ENCODE measurements around the gene HEATR3.

Gene HEATR3

DNA sequence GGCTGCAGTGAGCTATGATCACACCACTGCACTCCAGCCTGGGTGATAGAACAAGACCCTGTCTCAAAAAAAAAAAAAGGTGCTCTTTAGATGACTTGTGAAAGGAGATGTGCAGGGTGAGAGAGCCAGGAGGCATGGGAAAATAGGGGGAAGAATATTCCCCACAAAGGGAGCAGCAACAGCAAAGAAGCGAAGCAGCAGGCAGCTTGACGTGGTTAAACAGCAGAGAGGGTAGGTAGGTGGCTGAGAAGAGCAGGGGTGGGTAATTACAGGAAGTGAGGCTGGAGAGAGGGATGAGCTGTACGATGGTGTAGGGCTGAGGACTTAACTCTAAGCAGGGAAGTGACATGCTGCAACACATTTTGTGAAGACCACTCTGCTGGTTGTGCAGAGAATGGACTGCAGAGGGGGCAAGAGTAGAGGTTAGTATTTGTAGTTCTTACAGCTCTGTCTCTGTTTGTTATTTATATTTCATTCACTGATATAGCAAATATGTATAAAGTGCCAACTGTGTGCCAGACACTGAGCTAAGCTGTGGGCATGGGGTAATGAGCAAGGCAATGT, 1.6 kb downstream of the HEATR3 start:
- no peak for TF ChIP-seq EZH2phosphoT487 (IDR thresholded peaks at IDR 0.05; ENCODE audit: borderline replicate concordance)
- TF ChIP-seq, protein P1, sequence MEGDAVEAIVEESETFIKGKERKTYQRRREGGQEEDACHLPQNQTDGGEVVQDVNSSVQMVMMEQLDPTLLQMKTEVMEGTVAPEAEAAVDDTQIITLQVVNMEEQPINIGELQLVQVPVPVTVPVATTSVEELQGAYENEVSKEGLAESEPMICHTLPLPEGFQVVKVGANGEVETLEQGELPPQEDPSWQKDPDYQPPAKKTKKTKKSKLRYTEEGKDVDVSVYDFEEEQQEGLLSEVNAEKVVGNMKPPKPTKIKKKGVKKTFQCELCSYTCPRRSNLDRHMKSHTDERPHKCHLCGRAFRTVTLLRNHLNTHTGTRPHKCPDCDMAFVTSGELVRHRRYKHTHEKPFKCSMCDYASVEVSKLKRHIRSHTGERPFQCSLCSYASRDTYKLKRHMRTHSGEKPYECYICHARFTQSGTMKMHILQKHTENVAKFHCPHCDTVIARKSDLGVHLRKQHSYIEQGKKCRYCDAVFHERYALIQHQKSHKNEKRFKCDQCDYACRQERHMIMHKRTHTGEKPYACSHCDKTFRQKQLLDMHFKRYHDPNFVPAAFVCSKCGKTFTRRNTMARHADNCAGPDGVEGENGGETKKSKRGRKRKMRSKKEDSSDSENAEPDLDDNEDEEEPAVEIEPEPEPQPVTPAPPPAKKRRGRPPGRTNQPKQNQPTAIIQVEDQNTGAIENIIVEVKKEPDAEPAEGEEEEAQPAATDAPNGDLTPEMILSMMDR (conservative IDR thresholded peaks at IDR 0.05; ENCODE audit: low read length): peak; percentile 71
- Histone ChIP-seq H3K9ac (ENCODE audit: low read depth, low read length, poor library complexity, severe bottlenecking) (peak overlapping the region; percentile 82), H4K20me1 (ENCODE audit: insufficient read depth, low read length, poor library complexity, severe bottlenecking) (peaks cover 37% of the 10 kb centered on the region), H3K9me2 (replicated peaks; ENCODE audit: low read depth, low read length) (no peaks in the 10 kb centered on the region), H3K4me1 (ENCODE audit: insufficient read depth, low read length, poor library complexity, severe bottlenecking) (peaks cover 58% of the 10 kb centered on the region), H3F3A (ENCODE audit: low read depth) (peaks cover 4% of the 10 kb centered on the region; the same call in 1 of the 2 replicates), H3K79me2 (ENCODE audit: insufficient read depth, low read length) (peaks cover 38% of the 10 kb centered on the region), H3K4me3 (ENCODE audit: low read length, poor library complexity, severe bottlenecking) (peak overlapping the region; percentile 93), H2AFZ (ENCODE audit: low read length) (no peak overlapping the region), H3K4me2 (ENCODE audit: low read depth, low read length, poor library complexity, severe bottlenecking) (peak overlapping the region; percentile 96), H3K27me3 (ENCODE audit: insufficient read depth, low read length, poor library complexity, severe bottlenecking) (no peaks in the 10 kb centered on the region), H3K9me3 (ENCODE audit: insufficient read depth, low read depth, low read length) (no peaks in the 10 kb centered on the region), H3K36me3 (ENCODE audit: insufficient read depth, low read length) (no peaks in the 10 kb centered on the region; the same call in 1 of the 2 replicates)

DNA sequence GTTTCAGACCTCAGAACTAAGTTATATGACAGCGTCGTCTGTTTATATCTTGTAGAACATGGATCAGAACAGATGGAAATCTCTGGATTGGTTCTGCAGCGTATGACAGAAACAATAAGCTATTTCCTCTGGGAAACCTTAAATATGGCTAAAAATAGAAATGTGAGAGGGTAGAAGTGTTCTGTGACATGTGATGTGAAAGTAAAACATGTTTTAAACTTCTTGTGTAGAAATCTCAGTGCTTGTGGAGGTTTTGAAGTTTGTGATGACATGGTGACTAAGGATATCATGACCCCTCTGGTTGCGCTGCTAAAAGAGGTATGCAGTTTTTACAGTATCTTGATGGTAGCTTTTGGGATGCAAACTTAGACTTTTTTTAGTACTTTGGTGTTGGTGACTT, 2.8 kb downstream of the HEATR3 start:
- Histone ChIP-seq H3K36me3 (ENCODE audit: insufficient read depth, low read length) (no peaks in the 10 kb centered on the region; the same call in 1 of the 2 replicates), H3F3A (ENCODE audit: low read depth) (peaks cover 4% of the 10 kb centered on the region; the same call in 1 of the 2 replicates), H2AFZ (ENCODE audit: low read length) (no peak overlapping the region), H3K9me3 (ENCODE audit: insufficient read depth, low read depth, low read length) (no peaks in the 10 kb centered on the region), H3K9me2 (replicated peaks; ENCODE audit: low read depth, low read length) (no peaks in the 10 kb centered on the region), H3K9ac (ENCODE audit: low read depth, low read length, poor library complexity, severe bottlenecking) (peak overlapping the region; percentile 60), H3K4me2 (ENCODE audit: low read depth, low read length, poor library complexity, severe bottlenecking) (peak overlapping the region; percentile 96), H3K4me3 (ENCODE audit: low read length, poor library complexity, severe bottlenecking) (peak overlapping the region; percentile 93), H3K4me1 (ENCODE audit: insufficient read depth, low read length, poor library complexity, severe bottlenecking) (peaks cover 70% of the 10 kb centered on the region), H3K79me2 (ENCODE audit: insufficient read depth, low read length) (peaks cover 46% of the 10 kb centered on the region), H4K20me1 (ENCODE audit: insufficient read depth, low read length, poor library complexity, severe bottlenecking) (peaks cover 44% of the 10 kb centered on the region), H3K27me3 (ENCODE audit: insufficient read depth, low read length, poor library complexity, severe bottlenecking) (no peaks in the 10 kb centered on the region)
- TF ChIP-seq, protein P1 (conservative IDR thresholded peaks at IDR 0.05; ENCODE audit: low read length): no peak
- no peak for TF ChIP-seq EZH2phosphoT487 (IDR thresholded peaks at IDR 0.05; ENCODE audit: borderline replicate concordance)

DNA sequence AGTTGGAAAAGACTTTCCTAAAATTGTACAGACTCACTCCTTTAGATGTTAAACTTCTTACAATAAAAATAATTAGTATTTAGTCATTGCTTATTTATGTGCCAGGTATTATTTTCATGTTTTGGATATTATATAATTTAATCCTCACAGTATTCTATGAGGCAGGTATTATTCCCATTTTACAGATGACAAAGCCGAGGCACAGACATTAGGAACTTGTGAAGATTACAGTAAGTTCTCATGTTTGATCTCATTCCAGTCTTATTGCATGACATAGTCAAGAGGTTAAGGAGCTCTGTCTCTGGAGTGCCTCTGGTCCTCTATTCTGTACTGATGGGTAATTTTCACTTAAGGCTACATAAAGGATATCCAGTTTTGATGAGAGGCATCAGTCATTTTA, 3.3 kb downstream of the HEATR3 start:
- peaks cover 4% of the 10 kb centered on the region; the same call in 1 of the 2 replicates for H3F3A ChIP-seq (ENCODE audit: low read depth)
- H3K27me3 ChIP-seq (ENCODE audit: insufficient read depth, low read length, poor library complexity, severe bottlenecking): no peaks in the 10 kb centered on the region
- H3K79me2 ChIP-seq (ENCODE audit: insufficient read depth, low read length): peaks cover 46% of the 10 kb centered on the region
- H3K4me2 ChIP-seq (ENCODE audit: low read depth, low read length, poor library complexity, severe bottlenecking): peak overlapping the region; percentile 96
- no peaks in the 10 kb centered on the region for H3K9me2 ChIP-seq (replicated peaks; ENCODE audit: low read depth, low read length)
- TF ChIP-seq, protein P1 (conservative IDR thresholded peaks at IDR 0.05; ENCODE audit: low read length): no peak
- no peak for TF ChIP-seq EZH2phosphoT487 (IDR thresholded peaks at IDR 0.05; ENCODE audit: borderline replicate concordance)
- H2AFZ ChIP-seq (ENCODE audit: low read length): no peak overlapping the region
- H3K36me3 ChIP-seq (ENCODE audit: insufficient read depth, low read length): no peaks in the 10 kb centered on the region; the same call in 1 of the 2 replicates
- H3K9me3 ChIP-seq (ENCODE audit: insufficient read depth, low read depth, low read length): no peaks in the 10 kb centered on the region
- peak overlapping the region; percentile 11 for H3K9ac ChIP-seq (ENCODE audit: low read depth, low read length, poor library complexity, severe bottlenecking)
- peaks cover 44% of the 10 kb centered on the region for H4K20me1 ChIP-seq (ENCODE audit: insufficient read depth, low read length, poor library complexity, severe bottlenecking)
- H3K4me3 ChIP-seq (ENCODE audit: low read length, poor library complexity, severe bottlenecking): peak overlapping the region; percentile 93
- H3K4me1 ChIP-seq (ENCODE audit: insufficient read depth, low read length, poor library complexity, severe bottlenecking): peaks cover 70% of the 10 kb centered on the region
